ENCODE measurements around the gene JAKMIP1.

GRCh38 chr4:6048537-6048936, 151.8 kb downstream of the JAKMIP1 start:
- no peak for TF ChIP-seq CTCF (IDR thresholded peaks at IDR 0.05; ENCODE audit: low read length)
- no peak for TF ChIP-seq EZH2 (optimal IDR thresholded peaks at IDR 0.05; ENCODE audit: low read depth, low read length)
- no peak for TF ChIP-seq EZH2phosphoT487 (IDR thresholded peaks at IDR 0.05; ENCODE audit: low read length)

All from MM.1S (cell line).